ENCODE data around the gene ANKEF1.

ANKEF1 gene

GRCh38 chr20:10090588-10091166 lies 55.9 kb downstream of the ANKEF1 start:
- H3K4me1 ChIP-seq (ENCODE audit: control insufficient read depth, insufficient read depth, low read length) = peaks cover 10% of the 10 kb centered on the region
- H3K4me3 ChIP-seq (ENCODE audit: low read depth, low read length) = no peak overlapping the region
- H3K9ac ChIP-seq (ENCODE audit: low read depth, low read length) = no peak overlapping the region
- H3K27me3 ChIP-seq (ENCODE audit: control insufficient read depth, insufficient read depth, low read length) = no peaks in the 10 kb centered on the region
- H3K36me3 ChIP-seq (ENCODE audit: control insufficient read depth, insufficient read depth, low read length) = no peaks in the 10 kb centered on the region
- H3K9me3 ChIP-seq (ENCODE audit: control insufficient read depth, insufficient read depth, low read length) = no peaks in the 10 kb centered on the region

GRCh38 chr20:10093087-10093591 lies 58.4 kb downstream of the ANKEF1 start:
- Histone ChIP-seq H3K4me3 (ENCODE audit: low read depth, low read length) (no peak overlapping the region), H3K36me3 (ENCODE audit: control insufficient read depth, insufficient read depth, low read length) (no peaks in the 10 kb centered on the region), H3K9ac (ENCODE audit: low read depth, low read length) (no peak overlapping the region), H3K27me3 (ENCODE audit: control insufficient read depth, insufficient read depth, low read length) (no peaks in the 10 kb centered on the region), H3K9me3 (ENCODE audit: control insufficient read depth, insufficient read depth, low read length) (no peaks in the 10 kb centered on the region), H3K4me1 (ENCODE audit: control insufficient read depth, insufficient read depth, low read length) (peaks cover 10% of the 10 kb centered on the region)

- H3K9me3 ChIP-seq (ENCODE audit: control insufficient read depth, insufficient read depth, low read length) = no peaks in the 10 kb centered on the region
- no peaks in the 10 kb centered on the region for H3K27me3 ChIP-seq (ENCODE audit: control insufficient read depth, insufficient read depth, low read length)
- H3K36me3 ChIP-seq (ENCODE audit: control insufficient read depth, insufficient read depth, low read length) = no peaks in the 10 kb centered on the region
- H3K9ac ChIP-seq (ENCODE audit: low read depth, low read length) = no peak overlapping the region
- H3K4me1 ChIP-seq (ENCODE audit: control insufficient read depth, insufficient read depth, low read length) = peaks cover 10% of the 10 kb centered on the region
- H3K4me3 ChIP-seq (ENCODE audit: low read depth, low read length) = no peak overlapping the region
Measured at GRCh38 chr20:10094566-10095173, 59.9 kb downstream of the ANKEF1 start.

GRCh38 chr20:10096790-10097189 lies 62.0 kb downstream of the ANKEF1 start:
- H3K36me3 ChIP-seq (ENCODE audit: control insufficient read depth, insufficient read depth, low read length) = no peaks in the 10 kb centered on the region
- no peaks in the 10 kb centered on the region for H3K27me3 ChIP-seq (ENCODE audit: control insufficient read depth, insufficient read depth, low read length)
- H3K9ac ChIP-seq (ENCODE audit: low read depth, low read length) = no peak overlapping the region
- H3K4me3 ChIP-seq (ENCODE audit: low read depth, low read length) = no peak overlapping the region
- no peaks in the 10 kb centered on the region for H3K9me3 ChIP-seq (ENCODE audit: control insufficient read depth, insufficient read depth, low read length)
- peaks cover 10% of the 10 kb centered on the region for H3K4me1 ChIP-seq (ENCODE audit: control insufficient read depth, insufficient read depth, low read length)

- H3K4me1 ChIP-seq (ENCODE audit: control insufficient read depth, insufficient read depth, low read length) = no peaks in the 10 kb centered on the region
- H3K9ac ChIP-seq (ENCODE audit: low read depth, low read length) = no peak overlapping the region
- no peak overlapping the region for H3K4me3 ChIP-seq (ENCODE audit: low read depth, low read length)
Measured at GRCh38 chr20:10105046-10105445, 70.3 kb downstream of the ANKEF1 start.

More at GRCh38 chr20:10105046-10105445, 70.3 kb downstream of the ANKEF1 start:
- no peaks in the 10 kb centered on the region for H3K27me3 ChIP-seq (ENCODE audit: control insufficient read depth, insufficient read depth, low read length)
- H3K36me3 ChIP-seq (ENCODE audit: control insufficient read depth, insufficient read depth, low read length) = no peaks in the 10 kb centered on the region
- no peaks in the 10 kb centered on the region for H3K9me3 ChIP-seq (ENCODE audit: control insufficient read depth, insufficient read depth, low read length)

Measured in iPS-15b (cell line).